WTC11 (cell line): Measurements from ENCODE around the gene SGPP1.

Experiments used
- CBFB ChIP-seq: sonication (generic); formaldehyde crosslinking; IDR thresholded peaks from 2 replicates; pipeline ENCODE4 v1.8.1; 2022; ENCODE audit warnings: mild to moderate bottlenecking, low read depth, missing genetic modification reagents
- PRDM15 ChIP-seq: sonication (generic); formaldehyde crosslinking; IDR thresholded peaks from 2 replicates; pipeline ENCODE4 v1.8.0; 2022; ENCODE audit warnings: missing genetic modification reagents
- ZMAT4 ChIP-seq: fragments of 250-450 bp; sonication (Bioruptor Pico); IDR thresholded peaks from 2 replicates; pipeline ENCODE4 v1.9.0; 2021; ENCODE audit warnings: mild to moderate bottlenecking
- TF ChIP-seq, protein P1 (sequence below): fragments of 200-600 bp; IDR thresholded peaks from 2 replicates; pipeline ENCODE4 v1.8.0; 2022; ENCODE audit warnings: antibody characterized with exemption
- TF ChIP-seq, protein P2 (sequence below): sonication (generic); formaldehyde crosslinking; IDR thresholded peaks from 2 replicates; pipeline ENCODE4 v1.8.0; 2022; ENCODE audit warnings: mild to moderate bottlenecking, missing genetic modification reagents

- TF ChIP-seq, protein P1, sequence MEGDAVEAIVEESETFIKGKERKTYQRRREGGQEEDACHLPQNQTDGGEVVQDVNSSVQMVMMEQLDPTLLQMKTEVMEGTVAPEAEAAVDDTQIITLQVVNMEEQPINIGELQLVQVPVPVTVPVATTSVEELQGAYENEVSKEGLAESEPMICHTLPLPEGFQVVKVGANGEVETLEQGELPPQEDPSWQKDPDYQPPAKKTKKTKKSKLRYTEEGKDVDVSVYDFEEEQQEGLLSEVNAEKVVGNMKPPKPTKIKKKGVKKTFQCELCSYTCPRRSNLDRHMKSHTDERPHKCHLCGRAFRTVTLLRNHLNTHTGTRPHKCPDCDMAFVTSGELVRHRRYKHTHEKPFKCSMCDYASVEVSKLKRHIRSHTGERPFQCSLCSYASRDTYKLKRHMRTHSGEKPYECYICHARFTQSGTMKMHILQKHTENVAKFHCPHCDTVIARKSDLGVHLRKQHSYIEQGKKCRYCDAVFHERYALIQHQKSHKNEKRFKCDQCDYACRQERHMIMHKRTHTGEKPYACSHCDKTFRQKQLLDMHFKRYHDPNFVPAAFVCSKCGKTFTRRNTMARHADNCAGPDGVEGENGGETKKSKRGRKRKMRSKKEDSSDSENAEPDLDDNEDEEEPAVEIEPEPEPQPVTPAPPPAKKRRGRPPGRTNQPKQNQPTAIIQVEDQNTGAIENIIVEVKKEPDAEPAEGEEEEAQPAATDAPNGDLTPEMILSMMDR, result no peak
- TF ChIP-seq, protein P2, sequence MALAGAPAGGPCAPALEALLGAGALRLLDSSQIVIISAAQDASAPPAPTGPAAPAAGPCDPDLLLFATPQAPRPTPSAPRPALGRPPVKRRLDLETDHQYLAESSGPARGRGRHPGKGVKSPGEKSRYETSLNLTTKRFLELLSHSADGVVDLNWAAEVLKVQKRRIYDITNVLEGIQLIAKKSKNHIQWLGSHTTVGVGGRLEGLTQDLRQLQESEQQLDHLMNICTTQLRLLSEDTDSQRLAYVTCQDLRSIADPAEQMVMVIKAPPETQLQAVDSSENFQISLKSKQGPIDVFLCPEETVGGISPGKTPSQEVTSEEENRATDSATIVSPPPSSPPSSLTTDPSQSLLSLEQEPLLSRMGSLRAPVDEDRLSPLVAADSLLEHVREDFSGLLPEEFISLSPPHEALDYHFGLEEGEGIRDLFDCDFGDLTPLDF (CRISPR knock-in tag), result no peak
- TF ChIP-seq ZMAT4, result no peak
- no peak for TF ChIP-seq CBFB (CRISPR knock-in tag)
- no peak for TF ChIP-seq PRDM15
These were observed 44.9 kb downstream of the SGPP1 start for GRCh38 chr14:63682727-63683593.
